Measurements from ENCODE around the gene MMP21.

The MMP21 gene

GRCh38 chr10:125768219-125768855 lies 7.3 kb downstream of the MMP21 start:
- no peak for DNase-seq (ENCODE audit: low read depth, low spot score)
- H3K27ac ChIP-seq = no peak overlapping the region

GRCh38 chr10:125766511-125766910 lies 9.1 kb downstream of the MMP21 start:
- no peak for DNase-seq (ENCODE audit: low read depth, low spot score)
- H3K27ac ChIP-seq = no peak overlapping the region

- no peak for DNase-seq (ENCODE audit: low read depth, low spot score)
Observed at GRCh38 chr10:125765835-125766234, 9.8 kb downstream of the MMP21 start.

GRCh38 chr10:125762692-125763648 lies 12.7 kb downstream of the MMP21 start:
- H3K27ac ChIP-seq = no peak overlapping the region
- DNase-seq (ENCODE audit: low read depth, low spot score) = no peak

More at GRCh38 chr10:125765835-125766234, 9.8 kb downstream of the MMP21 start:
- H3K27ac ChIP-seq = no peak overlapping the region

- no peak overlapping the region for H3K27ac ChIP-seq
- no peak for DNase-seq (ENCODE audit: low read depth, low spot score)
Observed at GRCh38 chr10:125761961-125762360, 13.7 kb downstream of the MMP21 start.

- no peak for DNase-seq (ENCODE audit: low read depth, low spot score)
- H3K27ac ChIP-seq = no peak overlapping the region
Observed at GRCh38 chr10:125757742-125758141, 17.9 kb downstream of the MMP21 start.

GRCh38 chr10:125756853-125757487 lies 18.7 kb downstream of the MMP21 start:
- H3K27ac ChIP-seq = no peak overlapping the region
- no peak for DNase-seq (ENCODE audit: low read depth, low spot score)

- DNase-seq (ENCODE audit: low read depth, low spot score) = no peak
Observed at GRCh38 chr10:125756196-125756595, 19.4 kb downstream of the MMP21 start.

GRCh38 chr10:125747417-125747816 lies 28.2 kb downstream of the MMP21 start:
- no peak for DNase-seq (ENCODE audit: low read depth, low spot score)

More at GRCh38 chr10:125756196-125756595, 19.4 kb downstream of the MMP21 start:
- no peak overlapping the region for H3K27ac ChIP-seq

GRCh38 chr10:125744909-125745308 lies 30.7 kb downstream of the MMP21 start:
- no peak for DNase-seq (ENCODE audit: low read depth, low spot score)
- H3K27ac ChIP-seq = no peak overlapping the region

More at GRCh38 chr10:125747417-125747816, 28.2 kb downstream of the MMP21 start:
- no peak overlapping the region for H3K27ac ChIP-seq

- DNase-seq (ENCODE audit: low read depth, low spot score) = no peak
- no peak overlapping the region for H3K27ac ChIP-seq
Observed at GRCh38 chr10:125742465-125742864, 33.2 kb downstream of the MMP21 start.

GRCh38 chr10:125739994-125740679 lies 35.5 kb downstream of the MMP21 start:
- no peak for DNase-seq (ENCODE audit: low read depth, low spot score)
- no peak overlapping the region for H3K27ac ChIP-seq

- H3K27ac ChIP-seq = no peak overlapping the region
- no peak for DNase-seq (ENCODE audit: low read depth, low spot score)
Observed at GRCh38 chr10:125738206-125738605, 37.4 kb downstream of the MMP21 start.

GRCh38 chr10:125734823-125735222 lies 40.8 kb downstream of the MMP21 start:
- no peak for DNase-seq (ENCODE audit: low read depth, low spot score)
- no peak overlapping the region for H3K27ac ChIP-seq

GRCh38 chr10:125734148-125734547 lies 41.5 kb downstream of the MMP21 start:
- no peak for DNase-seq (ENCODE audit: low read depth, low spot score)
- no peak overlapping the region for H3K27ac ChIP-seq

- DNase-seq (ENCODE audit: low read depth, low spot score) = no peak
- no peak overlapping the region for H3K27ac ChIP-seq
Observed at GRCh38 chr10:125727436-125727835, 48.2 kb downstream of the MMP21 start.

- DNase-seq (ENCODE audit: low read depth, low spot score) = no peak
- H3K27ac ChIP-seq = no peak overlapping the region
Observed at GRCh38 chr10:125726914-125727313, 48.7 kb downstream of the MMP21 start.

- no peak for DNase-seq (ENCODE audit: low read depth, low spot score)
- no peak overlapping the region for H3K27ac ChIP-seq
Observed at GRCh38 chr10:125722811-125723210, 52.8 kb downstream of the MMP21 start.

- no peak for DNase-seq (ENCODE audit: low read depth, low spot score)
- H3K27ac ChIP-seq = no peak overlapping the region
Observed at GRCh38 chr10:125721035-125721434, 54.6 kb downstream of the MMP21 start.

- DNase-seq (ENCODE audit: low read depth, low spot score) = no peak
- H3K27ac ChIP-seq = peak overlapping the region; percentile 79
Observed at GRCh38 chr10:125720002-125720382, 55.6 kb downstream of the MMP21 start.
